PC-9 (cell line): ENCODE data around the gene ARPC4. TPM values are rescaled to one million over a fixed set of nuclear protein-coding genes. Genes with fewer than 3 reads are reported as not detected.

Experiments used
- BruUV-seq: library from RNA; stranded (reverse); fragments of 400-500 nt; replicated peaks from 2 replicates; lab custom pipeline; 2021; lab: Mats Ljungman, UMichigan
- CTCF ChIA-PET: fragments of 300-600 bp; sonication (Branson Sonifier 250); formaldehyde crosslinking; loops from one replicate; lab custom pipeline; 2022; ENCODE audit warnings: antibody characterized with exemption; lab: Charles Lee
- POLR2A ChIA-PET: fragments of 300-600 bp; sonication (Branson Sonifier 250); formaldehyde crosslinking; loops from one replicate; lab custom pipeline; 2022; ENCODE audit warnings: antibody characterized with exemption; ENCODE audit not compliant: unreplicated experiment; lab: Charles Lee
- DNase-seq, 2 experiments: peaks; one replicate each; pipeline versions ENCODE4 v3.0.0 to v3.0.0-alpha.2; 2015 to 2022; ENCODE audit warnings: mixed read lengths in 1 of 2
- H2AFZ ChIP-seq: fragments of 200-600 bp; sonication (generic); 2 replicates; pipeline ENCODE4 v1.8.1; 2017; ENCODE audit warnings: antibody characterized with exemption
- H3F3A ChIP-seq: fragments of 200-600 bp; sonication (generic); 2 replicates; pipeline ENCODE4 v1.8.1; 2017; ENCODE audit warnings: antibody characterized with exemption, mild to moderate bottlenecking, low read depth; ENCODE audit not compliant: insufficient read depth
- H3K27ac ChIP-seq: fragments of 200-600 bp; sonication (generic); 2 replicates; pipeline ENCODE4 v1.6.1; 2016; ENCODE audit warnings: mixed run types
- H3K27me3 ChIP-seq: fragments of 200-600 bp; sonication (generic); 2 replicates; pipeline ENCODE4 v1.6.1; 2016; ENCODE audit warnings: low read depth, mixed run types; ENCODE audit not compliant: insufficient read depth
- H3K36me3 ChIP-seq: fragments of 200-600 bp; sonication (generic); 2 replicates; pipeline ENCODE4 v1.6.1; 2016; ENCODE audit warnings: low read depth, mixed run types
- H3K4me1 ChIP-seq: fragments of 200-600 bp; sonication (generic); replicated peaks from 2 replicates; pipeline ENCODE4 v1.6.1; 2016; ENCODE audit warnings: mixed run types; ENCODE audit not compliant: insufficient read depth
- H3K4me2 ChIP-seq: fragments of 200-600 bp; sonication (generic); 2 replicates; pipeline ENCODE4 v1.6.1; 2017; ENCODE audit warnings: mixed run types
- H3K4me3 ChIP-seq: fragments of 200-600 bp; sonication (generic); 2 replicates; pipeline ENCODE4 v1.6.1; 2016; ENCODE audit warnings: mixed run types
- H3K79me2 ChIP-seq: fragments of 200-600 bp; sonication (generic); 2 replicates; pipeline ENCODE4 v1.6.1; 2017; ENCODE audit warnings: low read depth, mixed run types
- H3K9me2 ChIP-seq: fragments of 200-600 bp; sonication (generic); 2 replicates; pipeline ENCODE4 v1.8.1; 2017; ENCODE audit warnings: mild to moderate bottlenecking; ENCODE audit not compliant: insufficient read depth
- H3K9me3 ChIP-seq: fragments of 200-600 bp; sonication (generic); 2 replicates; pipeline ENCODE4 v1.8.1; 2016; ENCODE audit warnings: low read depth; ENCODE audit not compliant: insufficient read depth
- H4K20me1 ChIP-seq: fragments of 200-600 bp; sonication (generic); 2 replicates; pipeline ENCODE4 v1.8.1; 2017; ENCODE audit not compliant: insufficient read depth
- EZH2 ChIP-seq: fragments of 200-600 bp; sonication (generic); IDR thresholded peaks from 2 replicates; pipeline ENCODE4 v1.8.0; 2017; ENCODE audit warnings: antibody characterized with exemption, low read depth
- intact Hi-C: fragments of 100-400 bp; cut with micrococcal nuclease; formaldehyde crosslinking; loops from one replicate; pipeline ENCODE4 v1.10.0; 2022; ENCODE audit not compliant: unreplicated experiment
- total RNA-seq: library from RNA; stranded (reverse); gene quantifications from 2 replicates; pipeline ENCODE4 v1.2.3, GENCODE V29; 2021
- TF ChIP-seq, protein P1 (sequence below): fragments of 200-600 bp; sonication (generic); conservative IDR thresholded peaks from 2 replicates; pipeline ENCODE4 v1.6.1; 2017; ENCODE audit warnings: mixed run types, antibody characterized with exemption, mild to moderate bottlenecking, moderate library complexity

ARPC4 gene
- total RNA-seq, 1 experiment from 2014 or later, result 127 TPM

DNA sequence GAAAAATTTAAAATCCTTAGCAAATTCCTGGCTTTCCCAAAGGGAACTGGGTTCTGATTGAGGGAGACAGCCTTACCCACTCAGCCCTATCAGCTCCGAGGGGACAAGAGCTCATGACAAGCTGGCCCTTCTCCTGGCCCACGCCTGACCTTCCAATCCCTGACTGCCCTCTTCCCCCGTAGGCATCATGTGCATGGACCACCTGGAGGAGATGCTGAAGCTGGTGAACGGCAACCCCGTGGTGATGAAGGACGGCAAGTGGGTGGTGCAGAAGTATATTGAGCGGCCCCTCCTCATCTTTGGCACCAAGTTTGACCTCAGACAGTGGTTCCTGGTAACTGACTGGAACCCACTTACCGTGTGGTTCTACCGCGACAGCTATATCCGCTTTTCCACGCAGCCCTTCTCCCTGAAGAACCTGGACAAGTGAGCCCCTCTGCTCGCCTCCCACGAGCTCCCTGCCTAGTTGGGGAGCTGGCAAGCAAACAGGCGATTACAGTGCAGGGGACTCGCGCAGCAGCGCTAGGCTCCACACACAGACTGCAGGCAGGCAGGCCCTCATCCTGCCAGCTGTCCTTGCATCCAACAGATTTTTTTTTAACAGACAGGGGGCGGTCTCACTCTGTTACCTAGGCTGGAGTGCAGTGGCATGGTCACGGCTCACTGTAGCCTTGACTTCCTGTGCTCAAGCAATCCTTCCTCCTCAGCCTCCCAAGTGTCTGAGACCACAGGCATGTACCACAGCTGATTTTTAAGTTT is 34.1 kb downstream of the ARPC4 start:
- H3K27ac ChIP-seq, result no peak overlapping the region
- H3K27me3 ChIP-seq, result no peaks in the 10 kb centered on the region
- POLR2A ChIA-PET, result no interaction called here
- TF ChIP-seq EZH2, result no peak
- TF ChIP-seq, protein P1, sequence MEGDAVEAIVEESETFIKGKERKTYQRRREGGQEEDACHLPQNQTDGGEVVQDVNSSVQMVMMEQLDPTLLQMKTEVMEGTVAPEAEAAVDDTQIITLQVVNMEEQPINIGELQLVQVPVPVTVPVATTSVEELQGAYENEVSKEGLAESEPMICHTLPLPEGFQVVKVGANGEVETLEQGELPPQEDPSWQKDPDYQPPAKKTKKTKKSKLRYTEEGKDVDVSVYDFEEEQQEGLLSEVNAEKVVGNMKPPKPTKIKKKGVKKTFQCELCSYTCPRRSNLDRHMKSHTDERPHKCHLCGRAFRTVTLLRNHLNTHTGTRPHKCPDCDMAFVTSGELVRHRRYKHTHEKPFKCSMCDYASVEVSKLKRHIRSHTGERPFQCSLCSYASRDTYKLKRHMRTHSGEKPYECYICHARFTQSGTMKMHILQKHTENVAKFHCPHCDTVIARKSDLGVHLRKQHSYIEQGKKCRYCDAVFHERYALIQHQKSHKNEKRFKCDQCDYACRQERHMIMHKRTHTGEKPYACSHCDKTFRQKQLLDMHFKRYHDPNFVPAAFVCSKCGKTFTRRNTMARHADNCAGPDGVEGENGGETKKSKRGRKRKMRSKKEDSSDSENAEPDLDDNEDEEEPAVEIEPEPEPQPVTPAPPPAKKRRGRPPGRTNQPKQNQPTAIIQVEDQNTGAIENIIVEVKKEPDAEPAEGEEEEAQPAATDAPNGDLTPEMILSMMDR, result peak; percentile 56
- H4K20me1 ChIP-seq, result no peaks in the 10 kb centered on the region
- H3K4me3 ChIP-seq, result no peak overlapping the region
- no peaks in the 10 kb centered on the region for H3K4me1 ChIP-seq
- DNase-seq, result no peak
- H3K9me3 ChIP-seq, result no peaks in the 10 kb centered on the region
- no peak overlapping the region for H3K4me2 ChIP-seq
- intact Hi-C loops, result loop anchor here (5.0 kb wide), 1 partner anchor 120 kb away; no protein-coding TSS in a partner anchor
- H2AFZ ChIP-seq, result no peak overlapping the region
- BruUV-seq, result no TSS peak
- no peaks in the 10 kb centered on the region for H3K36me3 ChIP-seq
- H3F3A ChIP-seq, result peaks cover 5% of the 10 kb centered on the region; the same call in 1 of the 2 replicates
- CTCF ChIA-PET, result interaction anchor here (1.2 kb wide), 1 partner anchor 119 kb away, joined by 3 read pairs; no protein-coding TSS in a partner anchor
- no peaks in the 10 kb centered on the region for H3K79me2 ChIP-seq
- no peaks in the 10 kb centered on the region for H3K9me2 ChIP-seq

DNA sequence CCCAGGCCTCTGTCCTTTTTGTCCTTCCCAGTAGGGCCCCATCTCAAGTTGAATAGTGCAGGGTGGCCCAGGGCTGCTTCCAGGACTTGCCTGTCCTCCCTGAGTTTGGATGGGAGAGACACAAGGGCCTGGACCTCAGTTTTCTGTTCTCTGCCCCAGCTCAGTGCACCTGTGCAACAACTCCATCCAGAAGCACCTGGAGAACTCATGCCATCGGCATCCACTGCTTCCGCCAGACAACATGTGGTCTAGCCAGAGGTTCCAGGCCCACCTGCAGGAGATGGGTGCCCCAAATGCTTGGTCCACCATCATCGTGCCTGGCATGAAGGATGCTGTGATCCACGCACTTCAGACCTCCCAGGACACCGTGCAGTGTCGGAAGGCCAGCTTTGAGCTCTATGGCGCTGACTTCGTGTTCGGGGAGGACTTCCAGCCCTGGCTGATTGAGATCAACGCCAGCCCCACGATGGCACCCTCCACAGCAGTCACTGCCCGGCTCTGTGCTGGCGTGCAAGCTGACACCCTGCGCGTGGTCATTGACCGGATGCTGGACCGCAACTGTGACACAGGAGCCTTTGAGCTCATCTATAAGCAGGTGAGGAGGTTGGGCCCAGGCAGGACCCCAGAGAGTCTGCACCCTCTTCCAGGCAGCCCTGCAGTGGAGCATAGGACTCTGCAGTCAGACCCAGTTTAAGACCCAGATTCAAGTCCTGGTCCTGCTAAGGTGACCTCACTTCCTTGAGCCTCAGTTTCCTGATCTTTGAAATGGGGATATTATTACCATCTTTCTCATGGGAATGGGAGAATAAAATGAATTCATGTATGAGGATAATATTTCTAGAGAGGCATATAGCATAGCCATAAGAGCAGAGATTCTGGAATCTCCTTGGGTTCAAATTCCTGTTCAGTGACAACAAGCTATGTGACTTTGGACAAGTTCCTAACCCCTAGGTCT is 36.2 kb downstream of the ARPC4 start:
- no peak overlapping the region for H3K4me3 ChIP-seq
- H3K9me2 ChIP-seq, result no peaks in the 10 kb centered on the region
- H3K9me3 ChIP-seq, result no peaks in the 10 kb centered on the region
- POLR2A ChIA-PET, result no interaction called here
- CTCF ChIA-PET, result no interaction called here
- no peaks in the 10 kb centered on the region for H3K36me3 ChIP-seq
- no peak overlapping the region for H2AFZ ChIP-seq
- intact Hi-C loops, result loop anchor here (5.0 kb wide), 1 partner anchor 118 kb away; no protein-coding TSS in a partner anchor
- H3K4me2 ChIP-seq, result no peak overlapping the region
- H3K79me2 ChIP-seq, result no peaks in the 10 kb centered on the region
- DNase-seq, result no peak
- no peaks in the 10 kb centered on the region for H3K27me3 ChIP-seq
- no peaks in the 10 kb centered on the region for H3K4me1 ChIP-seq
- no peak overlapping the region for H3K27ac ChIP-seq
- no peak for TF ChIP-seq EZH2
- TF ChIP-seq, protein P1, result no peak
- BruUV-seq, result no TSS peak
- H4K20me1 ChIP-seq, result no peaks in the 10 kb centered on the region
- H3F3A ChIP-seq, result peaks cover 5% of the 10 kb centered on the region; the same call in 1 of the 2 replicates

DNA sequence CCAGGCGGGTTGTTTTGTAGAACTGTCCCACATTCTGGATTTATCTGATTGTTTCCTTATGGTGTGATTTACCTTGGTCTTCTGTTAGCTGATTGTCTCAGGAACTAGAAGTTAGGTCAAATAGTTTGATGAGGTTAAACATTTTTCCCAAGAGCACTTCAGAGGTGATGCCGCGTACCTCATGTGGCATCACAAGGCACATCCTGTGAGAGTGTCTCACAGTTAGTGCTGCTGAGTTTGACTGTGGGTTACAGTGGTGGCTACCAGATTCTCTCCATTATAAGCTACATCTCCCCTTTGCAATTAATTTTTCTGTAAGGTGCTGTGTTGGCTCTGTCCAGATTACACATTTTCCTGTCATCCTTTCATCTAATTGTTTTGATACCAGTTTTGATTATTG is 38.4 kb downstream of the ARPC4 start:
- Histone ChIP-seq H3F3A (peaks cover 5% of the 10 kb centered on the region; the same call in 1 of the 2 replicates), H3K4me1 (no peaks in the 10 kb centered on the region), H3K27me3 (no peaks in the 10 kb centered on the region), H3K9me3 (no peaks in the 10 kb centered on the region), H3K9me2 (no peaks in the 10 kb centered on the region), H3K36me3 (no peaks in the 10 kb centered on the region), H4K20me1 (no peaks in the 10 kb centered on the region), H3K4me3 (no peak overlapping the region), H3K79me2 (no peaks in the 10 kb centered on the region), H2AFZ (no peak overlapping the region), H3K27ac (no peak overlapping the region), H3K4me2 (no peak overlapping the region)
- ChIA-PET POLR2A (interaction anchor here (0.6 kb wide), 1 partner anchor 104 kb away, joined by 3 read pairs; no protein-coding TSS in a partner anchor), CTCF (no interaction called here)
- TF ChIP-seq, protein P1, result no peak
- no peak for TF ChIP-seq EZH2
- no peak for DNase-seq
- intact Hi-C loops, result no loop called here
- BruUV-seq, result no TSS peak
